ENCODE results near the gene PRKG1.
A peak's percentile ranks its signal among the peaks of the same experiment; 100 is the strongest.

Gene PRKG1

GRCh38 chr10:52106899-52107298 is 1032.6 kb downstream of the PRKG1 start:
- no peak for DNase-seq

- DNase-seq: no peak
Measured at GRCh38 chr10:52108236-52108635, 1033.9 kb downstream of the PRKG1 start.

- no peak for DNase-seq
Measured at GRCh38 chr10:52110576-52110975, 1036.3 kb downstream of the PRKG1 start.

DNA sequence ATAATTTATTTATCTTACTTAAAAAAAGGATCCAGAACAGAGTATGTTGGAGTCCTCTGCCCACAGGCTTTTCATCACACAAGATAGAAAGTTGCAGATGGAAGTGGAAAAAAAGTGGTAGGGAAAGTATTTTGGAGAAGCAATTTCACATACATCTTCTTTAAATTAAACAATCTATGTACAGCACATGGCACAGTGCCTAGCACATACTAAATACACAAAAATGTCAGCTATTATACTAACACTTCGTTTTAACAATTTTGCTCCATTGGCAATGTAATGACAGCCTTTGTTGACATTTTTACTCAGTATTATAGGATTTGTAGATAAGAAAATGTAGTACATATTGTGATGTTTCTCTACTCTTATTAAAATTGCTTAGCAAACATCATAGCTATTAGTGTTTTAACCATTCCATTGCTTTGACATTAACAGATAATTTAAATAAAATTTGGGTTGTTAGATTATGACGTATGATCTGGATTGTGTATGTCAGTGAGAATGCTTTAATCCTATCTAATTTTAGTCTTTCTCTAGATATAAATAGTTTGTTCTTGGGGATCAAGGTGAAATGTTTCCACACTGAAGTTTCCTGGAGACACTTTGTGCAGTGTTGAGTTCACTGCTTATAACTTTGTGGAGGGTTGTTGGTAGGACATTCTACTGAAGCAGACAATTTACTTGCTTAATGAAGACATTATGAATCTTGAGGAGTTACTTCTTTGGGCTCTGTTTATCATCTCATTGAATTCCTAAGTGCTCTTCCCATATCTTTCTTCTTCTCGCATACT is 1037.0 kb downstream of the PRKG1 start:
- no peak for DNase-seq

DNA sequence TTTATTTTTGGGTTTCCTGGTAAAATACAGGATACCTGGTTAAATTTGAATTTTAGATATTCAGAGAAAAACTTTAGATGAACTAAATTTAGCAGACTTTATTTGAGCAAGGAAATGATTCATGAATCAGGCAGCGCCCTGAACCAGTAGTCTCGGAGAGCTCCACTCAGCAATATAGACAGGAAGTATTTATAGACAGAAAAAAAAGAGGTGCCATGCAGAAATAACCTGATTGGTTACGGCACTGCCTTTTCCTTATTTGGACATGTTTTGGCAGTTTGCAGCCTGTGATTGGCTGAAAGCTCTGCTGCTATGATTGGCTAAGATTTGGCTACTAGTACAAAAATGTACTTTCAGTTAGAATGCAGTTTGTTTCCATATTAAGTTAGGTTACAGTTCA is 1041.5 kb downstream of the PRKG1 start:
- DNase-seq: no peak

DNA sequence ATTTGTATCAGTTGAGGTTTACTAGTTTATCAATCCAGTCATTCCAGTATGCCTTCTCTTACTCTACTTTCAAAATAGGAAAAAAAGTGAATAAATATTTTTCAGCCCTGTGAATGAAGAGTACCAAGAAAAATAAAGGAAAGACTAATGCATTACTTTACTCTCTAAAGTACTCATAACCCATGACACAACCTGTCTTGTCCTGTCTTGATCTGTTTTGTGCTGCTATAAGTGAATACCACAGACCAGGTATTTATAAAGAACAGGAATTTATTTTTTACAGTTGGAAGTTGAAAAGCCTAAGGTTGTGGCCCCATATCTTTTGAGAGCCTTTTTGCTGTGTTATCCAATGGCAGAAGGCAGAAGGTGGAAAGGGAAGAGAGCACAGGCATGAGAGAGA is 1045.2 kb downstream of the PRKG1 start:
- DNase-seq: no peak

- DNase-seq: no peak
Measured at GRCh38 chr10:52121688-52122087, 1047.4 kb downstream of the PRKG1 start.

GRCh38 chr10:52128056-52128683 is 1053.9 kb downstream of the PRKG1 start:
- no peak for DNase-seq

- no peak for DNase-seq
Measured at GRCh38 chr10:52129410-52130178, 1055.3 kb downstream of the PRKG1 start.

- no peak for DNase-seq
Measured at GRCh38 chr10:52135101-52135500, 1060.8 kb downstream of the PRKG1 start.

DNA sequence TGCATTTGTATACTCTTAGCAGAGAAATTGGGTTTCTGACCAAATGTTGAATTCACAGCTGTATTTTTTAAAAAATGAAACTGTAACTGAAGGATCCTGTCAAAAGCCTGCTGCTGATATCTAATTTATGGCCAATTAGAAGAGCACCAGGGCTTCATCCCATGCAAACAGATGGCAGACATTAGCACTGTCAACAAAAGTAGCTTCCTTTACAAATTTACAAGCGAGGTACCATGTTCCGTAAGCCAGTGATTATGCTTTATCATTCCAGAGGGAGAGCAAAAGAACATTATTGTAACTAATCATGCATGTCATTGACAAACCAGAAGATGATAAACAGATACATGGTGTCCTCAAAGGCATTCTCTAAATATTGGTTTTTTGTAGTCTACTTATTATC is 1062.6 kb downstream of the PRKG1 start:
- DNase-seq: no peak

DNA sequence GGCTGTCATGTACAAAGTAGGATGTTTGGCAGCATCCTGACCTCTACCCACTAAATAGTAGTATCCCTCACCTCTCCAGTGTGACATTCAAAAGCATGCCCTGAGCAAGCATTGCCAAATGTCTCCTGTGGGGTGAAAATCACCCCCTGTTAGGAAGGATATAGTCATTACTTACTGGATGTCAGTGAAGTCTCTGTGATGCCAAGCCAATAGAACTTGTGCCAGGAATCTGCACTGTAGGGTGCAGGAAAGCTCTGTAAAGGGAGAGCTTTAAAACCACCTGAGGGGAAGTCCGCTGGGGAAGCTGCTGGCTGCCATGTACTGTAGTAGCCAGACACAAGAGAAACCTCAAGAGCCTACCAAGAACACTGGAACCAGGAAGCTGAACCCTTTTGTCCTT is 1069.1 kb downstream of the PRKG1 start:
- DNase-seq: no peak

DNA sequence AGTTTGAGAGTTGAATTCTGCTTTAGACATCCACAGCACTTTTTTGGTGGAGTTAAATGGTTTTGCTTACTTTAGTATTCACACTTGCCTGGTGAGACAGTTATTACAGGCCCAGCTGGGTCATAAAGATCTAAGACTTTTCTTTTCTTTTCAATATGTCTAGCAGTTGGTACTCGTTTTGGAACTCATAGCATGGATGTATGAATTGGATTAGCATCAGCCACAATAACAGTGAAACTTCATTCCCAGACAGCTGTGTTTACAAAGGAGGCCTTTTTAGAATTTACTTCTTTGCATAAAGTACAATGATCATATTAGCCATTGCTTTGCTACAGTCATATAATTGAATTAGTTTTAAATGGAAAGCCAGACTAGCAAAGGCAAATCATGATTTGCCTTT is 1071.3 kb downstream of the PRKG1 start:
- no peak for DNase-seq

GRCh38 chr10:52146766-52147165 is 1072.5 kb downstream of the PRKG1 start:
- DNase-seq: no peak

- no peak for DNase-seq
Measured at GRCh38 chr10:52170776-52171175, 1096.5 kb downstream of the PRKG1 start.

DNA sequence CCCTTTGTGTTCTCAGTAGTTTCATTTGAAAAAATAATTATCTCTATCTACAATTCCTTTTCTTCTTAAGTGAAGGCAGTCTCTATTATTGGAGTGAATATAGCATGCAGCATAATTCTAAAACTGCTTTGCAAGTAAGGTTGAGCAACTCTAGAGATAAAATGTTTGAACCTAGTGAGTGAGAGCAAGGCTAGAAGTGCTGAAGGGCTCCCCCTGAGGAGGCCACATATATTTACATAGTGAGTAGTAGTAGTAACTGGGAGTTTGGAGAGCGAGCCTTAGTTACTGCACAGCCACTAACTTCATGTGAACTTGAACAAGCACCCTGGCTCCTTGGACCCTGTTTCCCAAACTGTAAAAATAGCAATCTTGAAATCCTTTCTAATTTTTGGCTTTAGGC is 1098.3 kb downstream of the PRKG1 start:
- peak in 1 of 51 donors; percentile 8 for DNase-seq

- DNase-seq: no peak
Measured at GRCh38 chr10:52185256-52185655, 1111.0 kb downstream of the PRKG1 start.

GRCh38 chr10:52187521-52188258 is 1113.4 kb downstream of the PRKG1 start:
- DNase-seq: no peak

- DNase-seq: no peak
Measured at GRCh38 chr10:52191049-52191448, 1116.8 kb downstream of the PRKG1 start.

- no peak for DNase-seq
Measured at GRCh38 chr10:52194191-52194590, 1119.9 kb downstream of the PRKG1 start.

GRCh38 chr10:52194716-52195115 is 1120.4 kb downstream of the PRKG1 start:
- no peak for DNase-seq

DNA sequence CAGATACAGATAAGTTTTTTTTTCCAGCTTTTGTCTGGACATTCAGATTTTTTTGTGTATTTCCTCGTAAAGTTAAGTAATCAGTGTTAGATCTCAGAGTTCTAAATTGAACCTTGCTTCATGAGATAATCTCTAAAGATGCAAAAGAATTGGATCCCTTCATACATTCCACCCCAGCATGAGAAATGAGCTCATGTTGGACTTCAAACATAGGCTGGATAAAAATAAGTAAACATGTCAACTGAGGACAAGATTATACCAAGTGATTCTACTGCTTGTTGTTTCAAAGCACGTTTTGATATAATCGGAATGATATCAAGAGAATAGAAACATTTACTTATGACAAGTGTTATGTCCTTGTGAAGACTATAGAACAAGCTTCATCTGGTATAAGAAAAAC is 1122.8 kb downstream of the PRKG1 start:
- DNase-seq: no peak

Data from hypothalamus (tissue), 51 donors.